Measurements from ENCODE around the gene RPL35. TPM values are rescaled to one million over a fixed set of nuclear protein-coding genes. Genes with fewer than 3 reads are reported as not detected.

The RPL35 gene
- total RNA-seq, 1 experiment from 2014 or later: 2,661 TPM

GRCh38 chr9:124877021-124877782 lies 15.4 kb upstream of the RPL35 start:
- no peak for DNase-seq (ENCODE audit: extremely low read depth, low read depth)

- no peak for DNase-seq (ENCODE audit: extremely low read depth, low read depth)
These were observed 13.7 kb upstream of the RPL35 start for GRCh38 chr9:124875501-124875900.

GRCh38 chr9:124873664-124874063 lies 11.9 kb upstream of the RPL35 start:
- peak; percentile 52 for DNase-seq (ENCODE audit: extremely low read depth, low read depth)

- no peak for DNase-seq (ENCODE audit: extremely low read depth, low read depth)
These were observed 9.4 kb upstream of the RPL35 start for GRCh38 chr9:124871156-124871561.

GRCh38 chr9:124870723-124871122 lies 9.0 kb upstream of the RPL35 start:
- DNase-seq (ENCODE audit: extremely low read depth, low read depth): no peak

GRCh38 chr9:124869986-124870560 lies 8.3 kb upstream of the RPL35 start:
- DNase-seq (ENCODE audit: extremely low read depth, low read depth): no peak

GRCh38 chr9:124869466-124869985 lies 7.8 kb upstream of the RPL35 start:
- DNase-seq (ENCODE audit: extremely low read depth, low read depth): no peak

GRCh38 chr9:124868511-124869465 lies 7.0 kb upstream of the RPL35 start:
- DNase-seq (ENCODE audit: extremely low read depth, low read depth): peak; percentile 83

GRCh38 chr9:124863371-124863871 lies 1.7 kb upstream of the RPL35 start:
- no peak for DNase-seq (ENCODE audit: extremely low read depth, low read depth)

GRCh38 chr9:124860582-124861341 lies 995 bp downstream of the RPL35 start:
- no peak for DNase-seq (ENCODE audit: extremely low read depth, low read depth)

GRCh38 chr9:124859803-124860581 lies 1.8 kb downstream of the RPL35 start:
- DNase-seq (ENCODE audit: extremely low read depth, low read depth): no peak

GRCh38 chr9:124858330-124859046 lies 3.3 kb downstream of the RPL35 start:
- DNase-seq (ENCODE audit: extremely low read depth, low read depth): no peak

- no peak for DNase-seq (ENCODE audit: extremely low read depth, low read depth)
These were observed 4.1 kb downstream of the RPL35 start for GRCh38 chr9:124857533-124858162.

- DNase-seq (ENCODE audit: extremely low read depth, low read depth): peak; percentile 55
These were observed 5.6 kb downstream of the RPL35 start for GRCh38 chr9:124855944-124856765.

- DNase-seq (ENCODE audit: extremely low read depth, low read depth): no peak
These were observed 6.2 kb downstream of the RPL35 start for GRCh38 chr9:124855566-124855943.

- no peak for DNase-seq (ENCODE audit: extremely low read depth, low read depth)
These were observed 6.9 kb downstream of the RPL35 start for GRCh38 chr9:124854822-124855221.

- no peak for DNase-seq (ENCODE audit: extremely low read depth, low read depth)
These were observed 7.6 kb downstream of the RPL35 start for GRCh38 chr9:124854161-124854560.

All from NCI-H460 (cell line).